HCT116 (cell line): ENCODE data around the gene CD34. TPM values are rescaled to one million over a fixed set of nuclear protein-coding genes. Genes with fewer than 3 reads are reported as not detected.

ENCODE experiments used
- ATAC-seq: fragments of 200-7000 bp; cut with Tn5 transposase; 2 replicates; pipeline ENCODE4 v1.9.1; 2020; ENCODE audit warnings: mild to moderate bottlenecking, moderate library complexity
- BruUV-seq: library from RNA; stranded (reverse); fragments of 400-500 nt; replicated peaks from 2 replicates; lab custom pipeline; 2021; lab: Mats Ljungman, UMichigan
- CTCF ChIA-PET: fragments of 300-600 bp; sonication (Branson Sonifier 250); formaldehyde crosslinking; loops from one replicate; lab custom pipeline; 2021; ENCODE audit warnings: antibody characterized with exemption; lab: Charles Lee
- POLR2A ChIA-PET: fragments of 300-600, 350-600 bp; sonication (Branson Sonifier 250); formaldehyde crosslinking; loops from one replicate; lab custom pipeline; 2021; ENCODE audit warnings: antibody characterized with exemption; lab: Charles Lee
- RAD21 ChIA-PET, 2 experiments: fragments of 300-600 bp; sonication (Branson Sonifier 250); formaldehyde crosslinking; loops; one replicate each; lab custom pipeline; 2023; ENCODE audit warnings: low total read pairs in 2 of 2; ENCODE audit not compliant: uncharacterized antibody in 2 of 2, unreplicated experiment in 2 of 2, low non-redundant PET in 1 of 2; lab: Charles Lee
- DNase-seq: peaks from one replicate; pipeline ENCODE4 v3.0.0-alpha.2; 2010; ENCODE audit warnings: low read depth, low spot score
- H2AFZ ChIP-seq: fragments of 200-600 bp; shearing (Covaris generic), sonication (generic); 2 replicates; pipeline ENCODE4 v1.6.1; 2017; ENCODE audit warnings: low read depth, mixed run types, mixed read lengths, antibody characterized with exemption, low read length; ENCODE audit not compliant: poor library complexity, severe bottlenecking
- H3K27ac ChIP-seq: 2 replicates; pipeline ENCODE4 v1.5.1; 2012; ENCODE audit warnings: low read depth, low read length
- H3K27me3 ChIP-seq: fragments of 200-600 bp; sonication (generic); 2 replicates; pipeline ENCODE4 v1.6.1; 2016; ENCODE audit warnings: mixed run types, low read length, mixed read lengths; ENCODE audit not compliant: insufficient read depth
- H3K36me3 ChIP-seq, 2 experiments: fragments of 200-500 bp in 1 of 2; fragments of 200-600 bp in 1 of 2; sonication (Bioruptor generic) in 1 of 2; sonication (generic) in 1 of 2; 2 replicates each; pipeline versions ENCODE4 v1.5.1 to v1.6.1; 2014 to 2016; ENCODE audit warnings: low read length in 2 of 2, inconsistent platforms in 1 of 2, mixed read lengths in 1 of 2, mixed run types in 1 of 2; ENCODE audit not compliant: insufficient read depth in 2 of 2, control insufficient read depth in 1 of 2
- H3K4me1 ChIP-seq, 2 experiments: fragments of 200-600 bp in 1 of 2; sonication (generic) in 1 of 2; 2 replicates each; pipeline versions ENCODE4 v1.5.1 to v1.6.1; 2012 to 2017; ENCODE audit warnings: low read length in 2 of 2, inconsistent platforms in 1 of 2, mild to moderate bottlenecking in 1 of 2, mixed read lengths in 1 of 2, mixed run types in 1 of 2, moderate library complexity in 1 of 2; ENCODE audit not compliant: insufficient read depth in 2 of 2, control insufficient read depth in 1 of 2
- H3K4me2 ChIP-seq: fragments of 200-600 bp; sonication (generic); 2 replicates; pipeline ENCODE4 v1.6.1; 2017; ENCODE audit warnings: mixed run types, low read length, mixed read lengths
- H3K4me3 ChIP-seq, 2 experiments: fragments of 200-600 bp in 1 of 2; sonication (generic) in 1 of 2; replicated peaks in 1 of 2; 2 replicates each; pipeline ENCODE4 v1.5.1; 2011 to 2016; ENCODE audit warnings: low read length in 2 of 2, control low read depth in 1 of 2, low read depth in 1 of 2, mild to moderate bottlenecking in 1 of 2, mixed read lengths in 1 of 2, mixed run types in 1 of 2
- H3K79me2 ChIP-seq: fragments of 200-600 bp; sonication (generic); 2 replicates; pipeline ENCODE4 v1.6.1; 2017; ENCODE audit warnings: mild to moderate bottlenecking, mixed run types, low read length, moderate library complexity, mixed read lengths; ENCODE audit not compliant: insufficient read depth
- H3K9ac ChIP-seq: fragments of 200-600 bp; sonication (generic); 2 replicates; pipeline ENCODE4 v1.6.1; 2016; ENCODE audit warnings: low read length, mixed read lengths
- H3K9me2 ChIP-seq: fragments of 200-600 bp; sonication (generic), shearing (Covaris generic); 2 replicates; pipeline ENCODE4 v1.6.1; 2017; ENCODE audit warnings: mixed run types, mild to moderate bottlenecking, moderate library complexity; ENCODE audit not compliant: insufficient read depth
- H3K9me3 ChIP-seq, 2 experiments: fragments of 200-500 bp in 1 of 2; fragments of 200-600 bp in 1 of 2; sonication (Bioruptor generic) in 1 of 2; sonication (generic) in 1 of 2; 2 replicates each; pipeline ENCODE4 v1.6.1; 2014 to 2017; ENCODE audit warnings: low read length in 2 of 2, mixed read lengths in 2 of 2, inconsistent platforms in 1 of 2, low read depth in 1 of 2, mild to moderate bottlenecking in 1 of 2, mixed run types in 1 of 2, moderate library complexity in 1 of 2; ENCODE audit not compliant: control insufficient read depth in 1 of 2, insufficient read depth in 1 of 2
- H4K20me1 ChIP-seq: fragments of 200-600 bp; sonication (generic), shearing (Covaris generic); 2 replicates; pipeline ENCODE4 v1.6.1; 2017; ENCODE audit warnings: mixed run types, mild to moderate bottlenecking, moderate library complexity; ENCODE audit not compliant: insufficient read depth
- CBX3 ChIP-seq: IDR thresholded peaks from 2 replicates; pipeline ENCODE4 v1.6.1; 2012; ENCODE audit warnings: low read depth
- CTCF ChIP-seq, 3 experiments: fragments of 200-600 bp in 1 of 3; sonication (generic) in 1 of 3; IDR thresholded peaks in 2 of 3; conservative IDR thresholded peaks in 1 of 3; 2 replicates each; pipeline ENCODE4 v1.5.1; 2012 to 2017; ENCODE audit warnings: low read depth in 2 of 3, low read length in 2 of 3, antibody characterized with exemption in 1 of 3, borderline replicate concordance in 1 of 3, control low read depth in 1 of 3, mild to moderate bottlenecking in 1 of 3, mixed read lengths in 1 of 3, mixed run types in 1 of 3, moderate library complexity in 1 of 3; ENCODE audit not compliant: insufficient read depth in 1 of 3
- ELF1 ChIP-seq: IDR thresholded peaks from 2 replicates; pipeline ENCODE4 v1.6.1; 2012; ENCODE audit warnings: low read depth, borderline replicate concordance
- EZH2 ChIP-seq: fragments of 200-600 bp; sonication (generic); IDR thresholded peaks from 2 replicates; pipeline ENCODE4 v1.6.1; 2017; ENCODE audit warnings: antibody characterized with exemption, mixed run types
- EZH2phosphoT487 ChIP-seq: fragments of 200-600 bp; IDR thresholded peaks from 2 replicates; pipeline ENCODE4 v1.6.1; 2018; ENCODE audit warnings: antibody characterized with exemption, borderline replicate concordance
- FOSL1 ChIP-seq: IDR thresholded peaks from 2 replicates; pipeline ENCODE4 v1.6.1; 2012; ENCODE audit warnings: low read depth
- JUND ChIP-seq: IDR thresholded peaks from 2 replicates; pipeline ENCODE4 v1.6.1; 2012
- MAX ChIP-seq: IDR thresholded peaks from 2 replicates; pipeline ENCODE4 v1.6.1; 2012
- POLR2A ChIP-seq: IDR thresholded peaks from 2 replicates; pipeline ENCODE4 v1.7.0; 2011; ENCODE audit warnings: borderline replicate concordance; ENCODE audit not compliant: insufficient read depth, insufficient read length; ENCODE audit errors: extremely low read depth
- POLR2AphosphoS5 ChIP-seq: IDR thresholded peaks from 2 replicates; pipeline ENCODE4 v1.6.1; 2011; ENCODE audit warnings: mild to moderate bottlenecking, low read depth, low read length, moderate library complexity
- RAD21 ChIP-seq: IDR thresholded peaks from 2 replicates; pipeline ENCODE4 v1.6.1; 2012; ENCODE audit warnings: low read depth, mild to moderate bottlenecking
- REST ChIP-seq: IDR thresholded peaks from 2 replicates; pipeline ENCODE4 v1.6.1; 2012; ENCODE audit warnings: low read depth
- SIN3A ChIP-seq: IDR thresholded peaks from 2 replicates; pipeline ENCODE4 v1.6.1; 2012; ENCODE audit warnings: low read depth
- SP1 ChIP-seq: IDR thresholded peaks from 2 replicates; pipeline ENCODE4 v1.6.1; 2012; ENCODE audit warnings: low read depth
- SRF ChIP-seq: IDR thresholded peaks from 2 replicates; pipeline ENCODE4 v1.6.1; 2012; ENCODE audit warnings: low read depth
- YY1 ChIP-seq: IDR thresholded peaks from 2 replicates; pipeline ENCODE4 v1.6.1; 2011; ENCODE audit warnings: low read length, low read depth, moderate library complexity, mild to moderate bottlenecking; ENCODE audit not compliant: insufficient replicate concordance; ENCODE audit errors: extremely low read depth
- ZBTB33 ChIP-seq: IDR thresholded peaks from 2 replicates; pipeline ENCODE4 v1.6.1; 2011; ENCODE audit warnings: mild to moderate bottlenecking, low read length, moderate library complexity; ENCODE audit not compliant: insufficient replicate concordance; ENCODE audit errors: extremely low read depth
- ZFX ChIP-seq: fragments of 450-650 bp; IDR thresholded peaks from 2 replicates; pipeline ENCODE4 v1.6.1; 2017
- ZNF274 ChIP-seq: fragments of 200-500 bp; sonication (Bioruptor generic); IDR thresholded peaks from 2 replicates; pipeline ENCODE4 v1.6.1; 2014; ENCODE audit warnings: mild to moderate bottlenecking, low read depth, low read length, inconsistent platforms
- intact Hi-C: fragments of 100-400 bp; cut with micrococcal nuclease; formaldehyde crosslinking; loops from 2 replicates; pipeline ENCODE4 v1.10.0; 2022
- total RNA-seq: library from RNA; stranded (reverse); gene quantifications from one replicate; pipeline ENCODE4 v1.2.1, GENCODE V29; 2021; ENCODE audit not compliant: unreplicated experiment

The CD34 gene
- total RNA-seq, 1 experiment from 2014 or later = 0.07 TPM

GRCh38 chr1:207959141-207959825 is 48.4 kb upstream of the CD34 start:
- H3K27me3 ChIP-seq = no peaks in the 10 kb centered on the region
- H3K36me3 ChIP-seq = no peaks in the 10 kb centered on the region
- H3K79me2 ChIP-seq = no peaks in the 10 kb centered on the region
- peaks cover 7 to 13% of the 10 kb centered on the region in 2 experiments; a peak in 3 of 4 replicates for H3K4me1 ChIP-seq
- TF ChIP-seq ZFX (no peak), SP1 (no peak), POLR2AphosphoS5 (no peak), REST (no peak), SIN3A (no peak), EZH2 (no peak), POLR2A (no peak), SRF (no peak), ZNF274 (no peak), ELF1 (no peak), ZBTB33 (no peak), YY1 (no peak), CBX3 (no peak), MAX (no peak), FOSL1 (no peak), JUND (no peak), EZH2phosphoT487 (no peak), CTCF (IDR thresholded peaks at IDR 0.05 in 2 of 3, conservative IDR thresholded peaks at IDR 0.05 in 1 of 3; ENCODE audit: borderline replicate concordance in 1 of 3, insufficient read depth in 1 of 3, low read depth in 2 of 3, low read length in 2 of 3) (no peak), RAD21 (no peak)
- H3K9me3 ChIP-seq = no peaks in the 10 kb centered on the region
- intact Hi-C loops = no loop called here
- RAD21 ChIA-PET = no interaction called here
- no peak overlapping the region for H3K27ac ChIP-seq
- H3K4me3 ChIP-seq = no peak overlapping the region
- H4K20me1 ChIP-seq = no peaks in the 10 kb centered on the region
- no TSS peak for BruUV-seq
- H2AFZ ChIP-seq = no peak overlapping the region
- CTCF ChIA-PET = no interaction called here
- H3K9ac ChIP-seq = no peak overlapping the region
- H3K9me2 ChIP-seq = no peaks in the 10 kb centered on the region
- POLR2A ChIA-PET = no interaction called here
- no peak for ATAC-seq
- no peak overlapping the region for H3K4me2 ChIP-seq
- DNase-seq = no peak
